T1000 (cell line): ENCODE measurements around the gene SAV1.
A peak's percentile ranks its signal among the peaks of the same experiment; 100 is the strongest.
"Not testable (repeated sequence)": the region's sequence is repeated elsewhere in the genome, so short reads cannot be mapped to it uniquely, and the experiment has no call there.

Experiments used
- DNase-seq: peaks from one replicate; lab custom pipeline; 2025; ENCODE audit warnings: mixed read lengths; lab: John Stamatoyannopoulos, UW

Gene SAV1

GRCh38 chr14:50667996-50668825, at the start of gene SAV1:
SAV1 (minus strand) TSS chr14:50668306; CDS start chr14:50667967, 339 bp downstream.
- DNase-seq: peak; percentile 74

- no peak for DNase-seq
These were observed 49.7 kb upstream of the SAV1 start for GRCh38 chr14:50717811-50718210.

GRCh38 chr14:50714450-50715073, 46.5 kb upstream of the SAV1 start:
- no peak for DNase-seq

GRCh38 chr14:50711043-50711442, 42.9 kb upstream of the SAV1 start:
- DNase-seq: no peak

- DNase-seq: no peak
These were observed 37.0 kb upstream of the SAV1 start for GRCh38 chr14:50705026-50705593.

- DNase-seq: no peak
These were observed 36.4 kb upstream of the SAV1 start for GRCh38 chr14:50704454-50705010.

GRCh38 chr14:50697659-50698290, 29.7 kb upstream of the SAV1 start:
- no peak for DNase-seq

- not testable (repeated sequence) for DNase-seq
These were observed 26.2 kb upstream of the SAV1 start for GRCh38 chr14:50694260-50694659.

- DNase-seq: no peak
These were observed 20.8 kb upstream of the SAV1 start for GRCh38 chr14:50688875-50689274.

GRCh38 chr14:50679674-50680073, 11.6 kb upstream of the SAV1 start:
- DNase-seq: no peak

GRCh38 chr14:50678163-50678562, 10.1 kb upstream of the SAV1 start:
- DNase-seq: no peak

GRCh38 chr14:50677527-50678063, 9.5 kb upstream of the SAV1 start:
- DNase-seq: no peak

GRCh38 chr14:50676814-50677516, 8.9 kb upstream of the SAV1 start:
- no peak for DNase-seq

- DNase-seq: no peak
These were observed 7.5 kb upstream of the SAV1 start for GRCh38 chr14:50675597-50675996.

GRCh38 chr14:50670866-50671256, 2.8 kb upstream of the SAV1 start:
- no peak for DNase-seq

- DNase-seq: no peak
These were observed 2.2 kb upstream of the SAV1 start for GRCh38 chr14:50670196-50670865.

- DNase-seq: no peak
These were observed 1.4 kb upstream of the SAV1 start for GRCh38 chr14:50669441-50669986.

- DNase-seq: no peak
These were observed 679 bp upstream of the SAV1 start for GRCh38 chr14:50668826-50669143.

GRCh38 chr14:50667684-50667995, 466 bp downstream of the SAV1 start:
- DNase-seq: no peak

GRCh38 chr14:50666772-50667683, 1.1 kb downstream of the SAV1 start:
- no peak for DNase-seq
